Ishikawa (cell line): ENCODE measurements around the gene CCDC196.
A peak's percentile ranks its signal among the peaks of the same experiment; 100 is the strongest.

ENCODE experiments used
- CEBPB ChIP-seq: IDR thresholded peaks from 2 replicates; pipeline ENCODE4 v1.6.1; 2012
- CREB1 ChIP-seq: IDR thresholded peaks from 2 replicates; pipeline ENCODE4 v1.6.1; 2012; ENCODE audit warnings: low read depth
- EGR1 ChIP-seq: IDR thresholded peaks from 2 replicates; pipeline ENCODE4 v1.6.1; 2012
- EP300 ChIP-seq: IDR thresholded peaks from 2 replicates; pipeline ENCODE4 v1.6.1; 2012; ENCODE audit warnings: borderline replicate concordance
- FOXM1 ChIP-seq: IDR thresholded peaks from 2 replicates; pipeline ENCODE4 v1.6.1; 2012; ENCODE audit warnings: low read depth, borderline replicate concordance
- NFIC ChIP-seq: IDR thresholded peaks from 2 replicates; pipeline ENCODE4 v1.6.1; 2012
- RAD21 ChIP-seq: IDR thresholded peaks from 2 replicates; pipeline ENCODE4 v1.6.1; 2012; ENCODE audit warnings: low read depth
- TAF1 ChIP-seq: IDR thresholded peaks from 2 replicates; pipeline ENCODE4 v1.6.1; 2012; ENCODE audit warnings: low read depth, mild to moderate bottlenecking
- TCF12 ChIP-seq: IDR thresholded peaks from 2 replicates; pipeline ENCODE4 v1.6.1; 2012; ENCODE audit warnings: low read depth
- TEAD4 ChIP-seq: IDR thresholded peaks from 2 replicates; pipeline ENCODE4 v1.6.1; 2012
- YY1 ChIP-seq: IDR thresholded peaks from 2 replicates; pipeline ENCODE4 v1.6.1; 2012; ENCODE audit warnings: low read depth
- ZBTB7A ChIP-seq: IDR thresholded peaks from 2 replicates; pipeline ENCODE4 v1.6.1; 2012; ENCODE audit warnings: low read depth
- TF ChIP-seq, protein P1 (sequence below): IDR thresholded peaks from 2 replicates; pipeline ENCODE4 v1.6.1; 2012
- TF ChIP-seq, protein P2 (sequence below): IDR thresholded peaks from 2 replicates; pipeline ENCODE4 v1.6.1; 2012; ENCODE audit warnings: low read depth, mild to moderate bottlenecking
- TF ChIP-seq, protein P3 (sequence below): IDR thresholded peaks from 2 replicates; pipeline ENCODE4 v1.6.1; 2012

Gene CCDC196

DNA sequence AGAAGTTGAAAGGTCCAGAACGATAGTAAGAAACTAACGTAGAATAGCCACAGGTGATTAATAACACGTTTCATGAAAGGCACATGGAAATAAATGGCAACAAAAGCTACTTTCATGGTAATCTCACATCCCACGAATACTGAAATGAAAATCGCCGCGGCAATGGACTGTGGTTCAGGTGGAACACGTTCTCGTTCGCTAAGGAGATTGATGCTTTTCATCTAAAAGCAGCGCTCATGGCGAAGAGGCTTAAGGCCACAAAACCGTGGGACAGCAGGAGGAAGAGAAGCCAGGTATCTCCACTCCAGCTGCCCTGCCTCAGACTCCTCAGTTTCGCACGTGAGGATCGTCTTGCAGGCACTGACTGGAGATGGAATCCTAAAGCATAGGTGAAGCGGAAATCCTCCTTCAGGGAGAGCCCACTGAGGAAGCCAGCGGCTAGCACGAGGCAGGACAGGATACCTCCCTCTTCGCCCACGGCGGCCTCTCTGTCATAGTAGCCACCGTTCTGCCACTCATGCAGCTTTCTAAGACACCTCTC is 21.1 kb downstream of the CCDC196 start:
- TF ChIP-seq, protein P1, sequence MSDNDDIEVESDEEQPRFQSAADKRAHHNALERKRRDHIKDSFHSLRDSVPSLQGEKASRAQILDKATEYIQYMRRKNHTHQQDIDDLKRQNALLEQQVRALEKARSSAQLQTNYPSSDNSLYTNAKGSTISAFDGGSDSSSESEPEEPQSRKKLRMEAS, result no peak
- no peak for TF ChIP-seq EP300
- TF ChIP-seq, protein P2, sequence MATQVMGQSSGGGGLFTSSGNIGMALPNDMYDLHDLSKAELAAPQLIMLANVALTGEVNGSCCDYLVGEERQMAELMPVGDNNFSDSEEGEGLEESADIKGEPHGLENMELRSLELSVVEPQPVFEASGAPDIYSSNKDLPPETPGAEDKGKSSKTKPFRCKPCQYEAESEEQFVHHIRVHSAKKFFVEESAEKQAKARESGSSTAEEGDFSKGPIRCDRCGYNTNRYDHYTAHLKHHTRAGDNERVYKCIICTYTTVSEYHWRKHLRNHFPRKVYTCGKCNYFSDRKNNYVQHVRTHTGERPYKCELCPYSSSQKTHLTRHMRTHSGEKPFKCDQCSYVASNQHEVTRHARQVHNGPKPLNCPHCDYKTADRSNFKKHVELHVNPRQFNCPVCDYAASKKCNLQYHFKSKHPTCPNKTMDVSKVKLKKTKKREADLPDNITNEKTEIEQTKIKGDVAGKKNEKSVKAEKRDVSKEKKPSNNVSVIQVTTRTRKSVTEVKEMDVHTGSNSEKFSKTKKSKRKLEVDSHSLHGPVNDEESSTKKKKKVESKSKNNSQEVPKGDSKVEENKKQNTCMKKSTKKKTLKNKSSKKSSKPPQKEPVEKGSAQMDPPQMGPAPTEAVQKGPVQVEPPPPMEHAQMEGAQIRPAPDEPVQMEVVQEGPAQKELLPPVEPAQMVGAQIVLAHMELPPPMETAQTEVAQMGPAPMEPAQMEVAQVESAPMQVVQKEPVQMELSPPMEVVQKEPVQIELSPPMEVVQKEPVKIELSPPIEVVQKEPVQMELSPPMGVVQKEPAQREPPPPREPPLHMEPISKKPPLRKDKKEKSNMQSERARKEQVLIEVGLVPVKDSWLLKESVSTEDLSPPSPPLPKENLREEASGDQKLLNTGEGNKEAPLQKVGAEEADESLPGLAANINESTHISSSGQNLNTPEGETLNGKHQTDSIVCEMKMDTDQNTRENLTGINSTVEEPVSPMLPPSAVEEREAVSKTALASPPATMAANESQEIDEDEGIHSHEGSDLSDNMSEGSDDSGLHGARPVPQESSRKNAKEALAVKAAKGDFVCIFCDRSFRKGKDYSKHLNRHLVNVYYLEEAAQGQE, result no peak
- TF ChIP-seq, protein P3, sequence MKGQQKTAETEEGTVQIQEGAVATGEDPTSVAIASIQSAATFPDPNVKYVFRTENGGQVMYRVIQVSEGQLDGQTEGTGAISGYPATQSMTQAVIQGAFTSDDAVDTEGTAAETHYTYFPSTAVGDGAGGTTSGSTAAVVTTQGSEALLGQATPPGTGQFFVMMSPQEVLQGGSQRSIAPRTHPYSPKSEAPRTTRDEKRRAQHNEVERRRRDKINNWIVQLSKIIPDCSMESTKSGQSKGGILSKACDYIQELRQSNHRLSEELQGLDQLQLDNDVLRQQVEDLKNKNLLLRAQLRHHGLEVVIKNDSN, result no peak
- no peak for TF ChIP-seq RAD21

DNA sequence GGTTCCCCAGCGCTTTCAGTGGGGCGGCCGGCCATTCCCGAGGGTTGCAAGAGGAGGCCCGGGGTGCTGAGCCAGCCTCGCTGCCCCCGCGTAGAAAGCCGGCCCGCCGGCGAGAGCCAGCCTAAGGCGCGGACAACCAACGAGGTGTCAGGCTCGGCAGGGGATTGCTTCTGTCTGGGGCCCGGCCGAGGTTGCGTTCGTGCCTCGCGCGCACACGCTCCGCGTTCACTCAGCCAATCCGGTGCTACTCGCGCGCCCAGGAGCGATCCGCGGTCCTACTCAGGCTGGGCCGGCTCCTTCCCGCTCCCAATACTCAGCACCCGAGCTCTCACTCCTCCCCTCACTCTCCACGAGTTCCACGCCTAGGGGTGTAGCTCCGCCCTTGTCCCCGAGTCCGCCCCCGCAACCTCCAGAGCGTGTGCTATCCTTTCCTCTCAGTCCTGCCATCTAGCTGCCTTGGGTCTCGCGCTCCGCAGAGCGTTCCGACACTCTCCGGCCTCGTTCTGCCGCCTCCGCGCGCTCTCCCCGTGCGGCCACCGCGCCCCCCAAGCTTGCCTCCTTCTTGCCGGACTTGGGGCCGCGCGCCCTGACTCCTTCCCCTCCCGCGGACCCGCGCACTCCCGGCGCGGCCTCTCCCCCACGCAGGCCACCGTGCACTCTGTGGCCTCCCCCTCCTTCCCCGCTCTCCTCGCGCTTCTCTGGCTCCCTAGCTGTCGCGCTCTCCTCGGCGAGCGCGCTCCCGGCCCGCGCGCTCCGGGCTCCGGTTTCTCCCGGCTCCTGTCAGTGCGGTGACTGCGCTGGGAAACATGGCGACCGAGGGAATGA is 21.8 kb downstream of the CCDC196 start, which contains the start of gene GPHN:
TSS of gene GPHN (plus strand) at position 426 of the 825 bp plus-strand sequence.
- TF ChIP-seq TAF1 (peak; percentile 73), TCF12 (no peak), EP300 (peak; percentile 11; the same call in 1 of the 2 replicates), CREB1 (no peak), YY1 (peak; percentile 75), TEAD4 (peak; percentile 26; the same call in 1 of the 2 replicates), RAD21 (no peak), NFIC (no peak), EGR1 (peak; percentile 97), ZBTB7A (no peak), FOXM1 (no peak), CEBPB (no peak)
- TF ChIP-seq, protein P3, result no peak
- TF ChIP-seq, protein P1, result peak; percentile 87
- TF ChIP-seq, protein P2, result no peak

DNA sequence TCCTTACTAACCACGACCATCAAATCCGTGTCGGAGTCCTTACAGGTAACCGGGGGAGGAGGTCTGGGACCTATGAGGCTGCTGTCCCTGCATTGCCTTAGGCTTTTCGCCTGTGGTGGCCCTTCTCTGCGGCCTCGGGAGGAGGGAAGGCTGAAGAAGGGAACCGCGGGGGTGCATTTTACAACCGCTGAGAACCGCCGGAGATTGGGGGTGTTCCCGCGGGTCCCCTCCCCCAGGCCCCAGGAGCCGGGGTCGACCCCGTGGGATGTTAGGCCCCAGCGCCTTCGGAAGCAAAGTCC is 22.3 kb downstream of the CCDC196 start:
- TF ChIP-seq TEAD4, result no peak
- no peak for TF ChIP-seq EP300
- no peak for TF ChIP-seq TCF12
- no peak for TF ChIP-seq YY1
- TF ChIP-seq CREB1, result no peak
- TF ChIP-seq, protein P2, result no peak
- no peak for TF ChIP-seq TAF1
- TF ChIP-seq CEBPB, result no peak
- TF ChIP-seq ZBTB7A, result no peak

DNA sequence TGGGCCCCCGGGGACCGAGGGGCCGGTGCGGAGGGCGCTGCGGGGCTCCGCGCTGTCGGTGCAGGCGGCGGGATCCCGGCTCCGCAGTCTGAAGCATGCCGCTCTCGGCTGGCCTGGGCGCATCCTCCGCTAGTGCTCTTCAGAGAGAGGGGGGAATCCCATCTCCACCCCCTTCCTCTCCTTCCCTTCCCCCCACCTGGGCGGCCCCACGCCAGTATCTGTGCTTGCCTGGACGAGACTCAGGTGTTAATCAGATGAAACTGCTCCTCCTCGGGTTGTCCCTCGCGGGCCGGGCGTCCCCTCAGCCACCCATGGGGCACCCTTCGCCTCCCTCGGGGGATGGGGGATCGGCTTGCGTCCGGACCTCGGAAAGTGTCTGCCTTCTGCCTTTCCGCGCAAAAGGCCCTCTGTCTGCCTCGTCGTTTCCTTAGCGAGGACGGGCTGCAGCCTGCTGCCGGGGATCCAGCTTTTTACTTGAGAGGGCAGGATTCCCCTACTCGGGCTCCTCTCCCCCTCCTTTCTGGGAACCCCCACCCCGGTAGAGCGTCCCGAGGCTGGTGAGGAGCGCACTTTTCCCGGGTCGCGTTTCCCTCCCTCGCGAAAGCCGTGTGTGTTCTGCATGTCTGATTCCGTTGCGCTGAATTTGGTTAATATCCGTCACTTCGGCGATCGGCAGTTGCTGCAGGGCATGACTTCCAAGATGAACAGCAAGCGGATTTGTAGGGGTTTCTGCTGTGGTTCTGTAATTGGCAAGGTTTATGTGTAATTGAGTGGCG is 22.9 kb downstream of the CCDC196 start:
- TF ChIP-seq CEBPB, result no peak
- TF ChIP-seq, protein P1, result peak; percentile 54; the same call in 1 of the 2 replicates
